ENCODE data around the gene CABP4. TPM values are rescaled to one million over a fixed set of nuclear protein-coding genes. Genes with fewer than 3 reads are reported as not detected.

Gene CABP4
- total and polyA plus RNA-seq, 2 donors (not counting 1 experiment from before 2014, with no cell fraction given): 3.2 to 5.2 TPM

Small RNA genes lying within 50 kb of the gene (small RNA-seq; reads per million reads assigned to genes)
- gene MIR6752 (ENCODE audit: insufficient read length, low read depth, low replicate concordance): not detected

Other genes starting within 250 kb of the CABP4 start
- 281 and 294 TPM in 2 replicates for gene GRK2, start 188.9 kb upstream of the CABP4 start, total RNA-seq
- 534 and 639 TPM in 2 replicates for gene GRK2, start 188.9 kb upstream of the CABP4 start, polyA plus RNA-seq
- 189 and 197 TPM in 2 replicates for gene ANKRD13D, start 166.1 kb upstream of the CABP4 start, total RNA-seq
- gene ANKRD13D, start 166.1 kb upstream of the CABP4 start, polyA plus RNA-seq: 217 and 252 TPM in 2 replicates
- gene SSH3, start 151.8 kb upstream of the CABP4 start, total RNA-seq: 7.2 and 8.5 TPM in 2 replicates
- 4.0 and 4.3 TPM in 2 replicates for gene SSH3, start 151.8 kb upstream of the CABP4 start, polyA plus RNA-seq
- 190 and 210 TPM in 2 replicates for gene POLD4, start 101.8 kb upstream of the CABP4 start, total RNA-seq
- 473 and 559 TPM in 2 replicates for gene POLD4, start 101.8 kb upstream of the CABP4 start, polyA plus RNA-seq
- 44.6 and 46.6 TPM in 2 replicates for gene CLCF1, start 81.8 kb upstream of the CABP4 start, total RNA-seq
- gene CLCF1, start 81.8 kb upstream of the CABP4 start, polyA plus RNA-seq: 27.8 and 29.1 TPM in 2 replicates
- gene RAD9A, start 63.4 kb upstream of the CABP4 start, total RNA-seq: 48.3 and 50.6 TPM in 2 replicates
- gene RAD9A, start 63.4 kb upstream of the CABP4 start, polyA plus RNA-seq: 55.3 and 76.8 TPM in 2 replicates
- 248 and 251 TPM in 2 replicates for gene PPP1CA, start 53.5 kb upstream of the CABP4 start, total RNA-seq
- gene PPP1CA, start 53.5 kb upstream of the CABP4 start, polyA plus RNA-seq: 121 and 218 TPM in 2 replicates
- 317 and 339 TPM in 2 replicates for gene TBC1D10C, start 51.3 kb upstream of the CABP4 start, total RNA-seq
- gene TBC1D10C, start 51.3 kb upstream of the CABP4 start, polyA plus RNA-seq: 403 and 458 TPM in 2 replicates
- 24.1 and 25.9 TPM in 2 replicates for gene CARNS1, start 39.7 kb upstream of the CABP4 start, total RNA-seq
- gene CARNS1, start 39.7 kb upstream of the CABP4 start, polyA plus RNA-seq: 41.1 and 52.1 TPM in 2 replicates
- gene RPS6KB2, start 26.9 kb upstream of the CABP4 start, total RNA-seq: 81.8 and 82.0 TPM in 2 replicates
- gene RPS6KB2, start 26.9 kb upstream of the CABP4 start, polyA plus RNA-seq: 115 and 131 TPM in 2 replicates
- gene PTPRCAP, start 17.7 kb upstream of the CABP4 start, total RNA-seq: 262 and 266 TPM in 2 replicates
- 353 and 565 TPM in 2 replicates for gene PTPRCAP, start 17.7 kb upstream of the CABP4 start, polyA plus RNA-seq
- 43.5 and 46.0 TPM in 2 replicates for gene CORO1B, start 11.9 kb upstream of the CABP4 start, total RNA-seq
- gene CORO1B, start 11.9 kb upstream of the CABP4 start, polyA plus RNA-seq: 12.3 and 24.6 TPM in 2 replicates
- not detected in 2 replicates for gene GPR152, start 2.6 kb upstream of the CABP4 start, total RNA-seq
- 0.24 TPM in 1 of 2 replicates, not detected in the other for gene GPR152, start 2.6 kb upstream of the CABP4 start, polyA plus RNA-seq
- 154 and 167 TPM in 2 replicates for gene TMEM134, start 13.9 kb downstream of the CABP4 start, total RNA-seq
- 197 and 261 TPM in 2 replicates for gene TMEM134, start 13.9 kb downstream of the CABP4 start, polyA plus RNA-seq
- 120 and 127 TPM in 2 replicates for gene AIP, start 27.7 kb downstream of the CABP4 start, total RNA-seq
- 176 and 205 TPM in 2 replicates for gene AIP, start 27.7 kb downstream of the CABP4 start, polyA plus RNA-seq
- 152 and 155 TPM in 2 replicates for gene PITPNM1, start 50.0 kb downstream of the CABP4 start, total RNA-seq
- 136 and 166 TPM in 2 replicates for gene PITPNM1, start 50.0 kb downstream of the CABP4 start, polyA plus RNA-seq
- gene CDK2AP2, start 52.8 kb downstream of the CABP4 start, total RNA-seq: 50.3 and 62.7 TPM in 2 replicates
- 109 and 112 TPM in 2 replicates for gene CDK2AP2, start 52.8 kb downstream of the CABP4 start, polyA plus RNA-seq
- gene CABP2, start 68.1 kb downstream of the CABP4 start, total RNA-seq: not detected in 2 replicates
- gene CABP2, start 68.1 kb downstream of the CABP4 start, polyA plus RNA-seq: not detected in 2 replicates
- gene GSTP1, start 128.5 kb downstream of the CABP4 start, total RNA-seq: 296 and 313 TPM in 2 replicates
- gene GSTP1, start 128.5 kb downstream of the CABP4 start, polyA plus RNA-seq: 178 and 200 TPM in 2 replicates
- 232 and 238 TPM in 2 replicates for gene NDUFV1, start 151.6 kb downstream of the CABP4 start, total RNA-seq
- gene NDUFV1, start 151.6 kb downstream of the CABP4 start, polyA plus RNA-seq: 315 and 428 TPM in 2 replicates
- gene NUDT8, start 174.6 kb downstream of the CABP4 start, total RNA-seq: 6.3 and 6.9 TPM in 2 replicates
- gene NUDT8, start 174.6 kb downstream of the CABP4 start, polyA plus RNA-seq: 7.1 and 8.4 TPM in 2 replicates
- not detected in 2 replicates for gene TBX10, start 184.4 kb downstream of the CABP4 start, total RNA-seq
- not detected in 2 replicates for gene TBX10, start 184.4 kb downstream of the CABP4 start, polyA plus RNA-seq
- 0.24 TPM in 1 of 2 replicates, not detected in the other for gene ACY3, start 195.4 kb downstream of the CABP4 start, total RNA-seq
- gene ACY3, start 195.4 kb downstream of the CABP4 start, polyA plus RNA-seq: 1.3 and 2.7 TPM in 2 replicates
- not detected in 2 replicates for gene ALDH3B2, start 219.3 kb downstream of the CABP4 start, total RNA-seq
- gene ALDH3B2, start 219.3 kb downstream of the CABP4 start, polyA plus RNA-seq: 0.09 TPM in 1 of 2 replicates, not detected in the other

All from B cell (primary cell).